DMS153 (cell line): Measurements from ENCODE around the gene PDIA2.

Experiments used
- DNase-seq: peaks from one replicate; lab custom pipeline; 2025; lab: John Stamatoyannopoulos, UW

Gene PDIA2

DNA sequence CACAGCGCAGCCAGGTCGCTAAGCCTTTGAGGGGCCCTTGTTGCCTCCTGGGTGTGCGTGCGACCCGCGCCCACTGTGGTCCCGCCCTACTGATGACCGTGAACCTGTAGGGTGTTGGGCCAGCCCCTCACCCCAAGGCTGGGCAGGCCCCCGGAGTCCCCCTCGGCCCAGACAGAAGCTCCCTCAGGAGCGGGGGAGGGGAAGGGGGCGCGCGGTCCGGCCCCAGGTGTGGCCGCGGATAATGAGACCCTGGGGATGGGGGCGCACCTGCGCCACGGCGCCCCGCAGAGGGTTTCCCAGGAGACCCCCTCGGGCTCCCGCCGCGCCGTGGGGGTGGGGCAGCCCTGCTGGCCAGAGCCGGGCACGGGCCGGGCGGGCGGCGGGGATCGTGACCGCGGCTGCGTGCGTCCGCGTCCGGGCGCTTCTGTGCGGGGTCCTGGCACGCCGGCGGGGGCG is 2.9 kb upstream of the PDIA2 start:
- no peak for DNase-seq

DNA sequence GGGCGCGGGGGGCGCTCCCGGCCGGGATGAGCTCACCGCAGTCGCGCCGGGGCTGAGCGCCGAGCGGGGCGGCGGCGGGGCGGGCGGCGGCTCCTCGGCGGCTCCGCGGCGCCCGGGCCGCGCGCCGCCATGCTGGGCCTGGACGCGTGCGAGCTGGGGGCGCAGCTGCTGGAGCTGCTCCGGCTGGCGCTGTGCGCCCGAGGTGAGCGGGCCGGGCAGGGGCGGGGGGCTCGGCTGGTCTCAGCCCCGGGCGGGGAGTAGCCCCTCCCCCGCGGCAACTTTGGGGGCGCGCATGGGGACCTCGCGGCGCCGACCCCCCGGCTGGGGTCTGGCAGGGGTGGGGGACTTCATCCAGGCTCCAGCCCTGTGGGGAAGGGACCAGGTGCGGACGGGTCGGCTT is 2.4 kb upstream of the PDIA2 start, which contains the start of gene ARHGDIG:
TSS of gene ARHGDIG (plus strand) at position 40 of the 400 bp plus-strand sequence. CDS start at position 130, 90 bp downstream.
- no peak for DNase-seq

DNA sequence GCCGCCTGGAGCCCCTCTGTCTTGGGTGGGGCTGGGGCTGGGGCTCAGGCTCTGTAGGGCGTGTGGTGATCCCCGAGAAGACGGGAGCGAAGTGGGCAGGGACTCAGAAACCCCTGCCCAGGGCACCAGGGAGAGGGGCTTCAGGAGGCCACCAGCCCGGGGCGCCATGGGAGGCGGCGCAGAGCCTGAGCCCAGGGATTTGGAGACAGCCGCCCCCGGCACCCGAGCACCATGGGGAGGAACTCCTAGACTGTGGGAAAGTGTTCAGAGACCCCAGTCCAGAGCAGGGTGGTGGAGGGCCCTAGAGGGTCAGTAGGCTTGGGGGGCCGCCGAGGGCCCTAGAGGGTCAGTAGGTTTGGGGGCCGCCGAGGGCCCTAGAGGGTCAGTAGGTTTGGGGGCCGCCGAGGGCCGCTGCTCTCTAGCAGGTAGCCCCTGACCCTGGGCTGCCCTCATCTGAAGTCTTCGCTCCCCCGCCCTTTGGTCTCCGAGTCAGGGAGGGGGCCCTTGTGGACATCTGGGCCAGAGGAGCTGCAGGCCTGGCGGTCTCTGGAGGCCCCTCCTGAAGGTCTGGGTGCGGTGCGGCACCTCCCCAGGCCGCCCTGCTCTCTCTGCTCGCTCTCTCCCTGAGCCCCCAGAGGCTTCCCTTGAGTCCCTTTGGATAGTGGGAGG is 1.8 kb upstream of the PDIA2 start:
- no peak for DNase-seq

DNA sequence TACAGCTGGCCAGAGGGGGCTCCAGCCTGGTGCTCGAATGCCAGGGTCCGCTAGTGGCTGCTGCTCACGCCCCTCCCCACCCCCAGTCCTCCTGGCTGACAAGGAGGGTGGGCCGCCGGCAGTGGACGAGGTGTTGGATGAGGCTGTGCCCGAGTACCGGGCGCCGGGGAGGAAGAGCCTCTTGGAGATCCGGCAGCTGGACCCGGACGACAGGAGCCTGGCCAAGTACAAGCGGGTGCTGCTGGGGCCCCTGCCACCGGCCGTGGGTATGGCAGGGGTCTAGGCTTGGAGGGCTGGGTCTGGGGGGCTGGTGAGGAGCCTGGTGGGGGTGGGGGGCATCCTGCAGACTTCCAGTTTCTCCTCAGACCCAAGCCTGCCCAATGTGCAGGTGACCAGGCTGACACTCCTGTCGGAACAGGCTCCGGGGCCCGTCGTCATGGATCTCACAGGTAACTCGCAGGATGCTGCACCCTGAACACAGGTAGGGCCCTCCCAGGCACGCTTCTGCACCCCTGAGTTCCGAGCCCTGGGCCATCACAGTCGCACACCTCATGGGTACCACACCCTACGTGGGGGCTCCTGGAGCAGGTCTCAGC is 1.2 kb upstream of the PDIA2 start:
- no peak for DNase-seq

DNA sequence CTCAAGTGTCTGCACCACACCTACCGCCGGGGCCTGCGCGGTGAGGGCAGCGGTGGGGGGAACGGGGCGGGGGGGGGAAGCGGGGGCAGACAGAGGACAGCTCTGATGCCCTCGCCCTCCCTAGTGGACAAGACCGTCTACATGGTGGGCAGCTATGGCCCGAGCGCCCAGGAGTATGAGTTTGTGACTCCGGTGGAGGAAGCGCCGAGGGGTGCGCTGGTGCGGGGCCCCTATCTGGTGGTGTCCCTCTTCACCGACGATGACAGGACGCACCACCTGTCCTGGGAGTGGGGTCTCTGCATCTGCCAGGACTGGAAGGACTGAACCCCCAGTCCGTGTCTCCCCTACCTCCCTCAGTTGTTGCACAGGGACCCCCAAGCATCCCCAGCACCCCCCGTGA is 473 bp upstream of the PDIA2 start:
- no peak for DNase-seq

DNA sequence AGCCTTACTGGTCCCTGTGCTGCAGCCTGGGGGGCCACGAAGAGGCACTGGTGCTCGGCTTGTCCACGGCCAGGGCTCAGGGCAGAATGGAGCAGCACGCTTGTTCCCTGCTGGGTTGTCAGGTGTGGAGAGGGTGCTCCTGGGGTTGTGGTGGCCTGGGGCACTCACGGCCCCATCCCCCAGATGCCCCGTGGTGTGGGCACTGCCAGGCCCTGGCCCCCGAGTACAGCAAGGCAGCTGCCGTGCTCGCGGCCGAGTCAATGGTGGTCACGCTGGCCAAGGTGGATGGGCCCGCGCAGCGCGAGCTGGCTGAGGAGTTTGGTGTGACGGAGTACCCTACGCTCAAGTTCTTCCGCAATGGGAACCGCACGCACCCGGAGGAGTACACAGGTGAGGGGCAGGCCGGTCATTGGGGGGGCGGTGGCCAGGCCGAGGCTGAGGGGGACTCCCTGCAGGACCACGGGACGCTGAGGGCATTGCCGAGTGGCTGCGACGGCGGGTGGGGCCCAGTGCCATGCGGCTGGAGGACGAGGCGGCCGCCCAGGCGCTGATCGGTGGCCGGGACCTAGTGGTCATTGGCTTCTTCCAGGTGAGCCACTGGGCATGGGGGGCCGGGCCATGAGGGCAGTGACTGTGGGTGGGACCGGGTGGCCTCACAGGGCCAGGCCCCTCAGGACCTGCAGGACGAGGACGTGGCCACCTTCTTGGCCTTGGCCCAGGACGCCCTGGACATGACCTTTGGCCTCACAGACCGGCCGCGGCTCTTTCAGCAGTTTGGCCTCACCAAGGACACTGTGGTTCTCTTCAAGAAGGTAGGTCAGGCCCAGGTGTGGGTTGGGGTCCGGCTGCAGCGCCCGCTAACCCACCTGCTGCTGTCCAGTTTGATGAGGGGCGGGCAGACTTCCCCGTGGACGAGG is 1.5 kb downstream of the PDIA2 start:
- no peak for DNase-seq

DNA sequence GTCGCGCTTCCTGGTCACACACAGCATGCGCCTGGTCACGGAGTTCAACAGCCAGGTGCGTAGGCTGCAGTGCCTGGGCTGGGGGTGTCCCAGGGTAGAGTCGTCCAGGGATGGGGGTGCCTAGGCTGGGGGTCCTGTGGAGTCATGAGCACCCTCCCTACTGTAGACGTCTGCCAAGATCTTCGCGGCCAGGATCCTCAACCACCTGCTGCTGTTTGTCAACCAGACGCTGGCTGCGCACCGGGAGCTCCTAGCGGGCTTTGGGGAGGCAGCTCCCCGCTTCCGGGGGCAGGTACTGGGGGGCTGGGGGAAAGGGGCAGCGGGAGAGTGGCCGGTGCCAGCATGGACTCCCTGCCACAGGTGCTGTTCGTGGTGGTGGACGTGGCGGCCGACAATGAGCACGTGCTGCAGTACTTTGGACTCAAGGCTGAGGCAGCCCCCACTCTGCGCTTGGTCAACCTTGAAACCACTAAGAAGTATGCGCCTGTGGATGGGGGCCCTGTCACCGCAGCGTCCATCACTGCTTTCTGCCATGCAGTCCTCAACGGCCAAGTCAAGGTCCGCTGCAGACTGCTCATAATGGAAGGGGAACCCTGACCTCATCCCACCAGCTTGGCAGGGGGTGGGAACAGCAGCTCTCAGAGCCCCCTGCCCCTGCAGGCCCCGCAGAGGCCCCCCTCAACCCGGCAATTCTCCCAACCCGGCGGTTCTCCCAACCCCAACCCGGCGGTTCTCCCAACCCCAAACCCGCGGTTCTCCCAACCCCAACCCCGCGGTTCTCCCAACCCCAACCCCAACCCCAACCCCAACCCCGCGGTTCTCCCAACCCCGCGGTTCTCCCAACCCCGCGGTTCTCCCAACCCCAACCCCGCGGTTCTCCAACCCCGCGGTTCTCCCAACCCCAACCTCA is 2.4 kb downstream of the PDIA2 start:
- DNase-seq, result no peak

DNA sequence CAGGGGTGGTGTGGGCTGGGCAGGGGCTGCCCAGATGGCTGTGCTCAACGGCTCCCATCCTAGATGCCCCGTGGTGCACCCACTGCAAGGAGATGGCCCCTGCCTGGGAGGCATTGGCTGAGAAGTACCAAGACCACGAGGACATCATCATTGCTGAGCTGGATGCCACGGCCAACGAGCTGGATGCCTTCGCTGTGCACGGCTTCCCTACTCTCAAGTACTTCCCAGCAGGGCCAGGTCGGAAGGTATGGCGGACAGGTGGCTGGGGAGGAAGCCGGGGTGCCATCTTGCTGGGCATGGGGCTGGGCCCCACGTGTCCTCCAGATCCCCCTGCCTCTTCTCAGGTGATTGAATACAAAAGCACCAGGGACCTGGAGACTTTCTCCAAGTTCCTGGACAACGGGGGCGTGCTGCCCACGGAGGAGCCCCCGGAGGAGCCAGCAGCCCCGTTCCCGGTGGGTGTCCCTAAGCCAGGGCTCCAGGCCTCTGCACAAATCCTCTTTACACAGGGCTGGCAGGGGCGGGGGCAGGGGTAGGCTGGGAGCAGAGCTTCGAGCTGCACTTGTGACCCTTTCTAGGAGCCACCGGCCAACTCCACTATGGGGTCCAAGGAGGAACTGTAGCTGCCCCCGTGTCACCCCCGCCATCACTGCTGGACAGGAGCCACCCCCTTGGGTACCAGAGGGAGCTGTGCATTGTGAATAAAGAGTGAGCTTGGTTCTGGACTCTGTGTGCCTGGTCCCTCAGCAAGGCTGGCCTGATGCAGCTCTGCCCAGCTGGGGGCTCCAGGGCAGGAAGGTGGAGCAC is 3.7 kb downstream of the PDIA2 start:
- no peak for DNase-seq

DNA sequence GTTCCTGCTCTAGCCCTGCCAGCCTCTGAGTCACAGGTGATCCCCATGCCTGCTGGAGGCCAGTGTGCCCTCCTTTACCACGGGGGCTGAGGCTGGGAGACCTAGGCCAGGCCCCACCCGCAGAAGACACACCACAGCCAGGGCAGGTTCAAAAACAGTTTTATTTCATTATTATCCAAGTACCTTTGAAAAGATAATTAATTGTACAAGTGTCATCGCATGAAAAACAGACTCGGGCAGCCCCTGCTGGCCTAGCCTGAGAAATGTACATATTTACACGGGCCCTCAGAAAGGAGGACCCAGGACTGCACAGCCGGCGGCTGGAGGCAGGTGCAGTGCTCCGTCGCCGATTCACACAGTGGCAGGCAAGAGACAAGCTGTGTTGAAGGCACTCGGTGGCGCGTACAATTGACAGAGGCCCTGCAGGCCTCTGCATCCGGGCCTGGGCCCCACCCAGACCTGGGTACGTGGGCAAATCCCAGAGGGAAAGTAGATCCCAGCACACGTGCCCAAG is 4.4 kb downstream of the PDIA2 start:
- peak; percentile 86 for DNase-seq

DNA sequence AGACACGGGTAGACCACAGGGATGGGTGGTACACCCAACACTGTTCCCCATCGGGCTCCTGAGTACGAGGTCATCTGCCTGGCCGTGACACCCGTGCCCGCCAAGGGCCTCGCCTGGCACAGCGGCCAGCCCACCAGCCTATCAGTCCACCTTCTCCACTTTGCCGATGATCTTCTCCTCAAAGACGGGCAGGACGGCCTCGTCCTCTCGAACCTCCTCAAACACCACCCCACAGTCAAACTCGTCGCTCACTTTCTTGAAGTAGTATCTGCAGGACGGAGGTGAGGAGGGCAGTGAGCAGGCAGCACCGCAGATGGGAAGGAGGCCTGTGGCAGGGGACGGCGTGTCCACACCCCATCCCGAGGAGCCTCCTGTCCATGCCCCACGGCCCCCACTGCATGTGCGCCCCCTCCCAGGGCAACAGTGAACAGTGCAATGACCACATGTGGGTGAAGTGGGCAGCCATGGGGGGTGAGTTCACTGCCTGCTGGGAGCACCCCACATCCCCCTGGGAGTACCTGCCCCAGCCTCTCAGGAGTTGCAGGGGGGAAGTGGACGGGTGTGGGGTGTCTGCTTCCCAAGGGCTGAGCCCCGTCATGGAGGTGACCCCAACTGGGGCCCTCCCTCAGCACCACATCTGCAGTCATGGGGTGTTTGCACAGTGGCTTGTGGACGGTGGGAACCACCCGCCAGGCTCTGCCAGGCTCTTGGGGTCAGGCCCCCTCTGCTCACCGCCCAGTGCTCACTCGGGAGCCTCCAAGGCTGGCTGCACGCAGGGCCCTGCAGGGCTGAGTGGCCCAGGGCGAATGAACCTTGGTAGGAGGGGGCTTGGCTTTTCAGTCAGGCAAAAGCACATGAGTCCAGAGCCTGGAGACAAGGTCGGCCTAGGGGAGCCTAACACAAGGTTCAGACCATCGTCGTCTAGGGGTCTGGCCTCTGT is 5.3 kb downstream of the PDIA2 start:
- no peak for DNase-seq

DNA sequence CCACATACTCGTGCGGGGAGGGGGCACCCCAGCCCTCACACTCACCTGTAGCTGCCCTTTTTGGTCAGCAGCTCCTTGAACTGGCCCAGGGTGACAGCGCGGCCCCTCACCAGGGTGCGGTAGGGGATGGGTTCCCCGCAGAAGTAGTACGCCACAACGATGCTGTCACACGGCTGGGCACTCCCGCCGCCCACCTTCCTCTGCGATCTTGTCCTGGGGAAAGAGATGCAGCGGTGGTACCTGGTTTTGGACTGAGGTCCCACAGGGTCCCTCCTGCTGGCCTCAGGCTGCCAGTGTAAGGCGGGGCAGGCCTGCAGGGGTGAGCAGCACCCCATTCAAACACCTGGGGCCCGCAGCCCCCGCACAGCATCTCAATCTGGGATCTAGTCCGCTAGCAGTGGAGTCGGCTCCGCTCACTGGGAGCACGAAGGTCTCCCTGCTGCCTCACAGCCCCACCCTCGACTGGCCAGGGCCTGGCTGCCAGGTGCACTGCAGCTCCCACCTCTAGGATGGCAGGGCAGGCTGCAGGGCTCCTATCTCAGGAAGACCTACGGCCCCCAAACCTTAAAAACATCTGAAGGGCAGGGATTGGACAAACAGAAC is 6.5 kb downstream of the PDIA2 start:
- no peak for DNase-seq

DNA sequence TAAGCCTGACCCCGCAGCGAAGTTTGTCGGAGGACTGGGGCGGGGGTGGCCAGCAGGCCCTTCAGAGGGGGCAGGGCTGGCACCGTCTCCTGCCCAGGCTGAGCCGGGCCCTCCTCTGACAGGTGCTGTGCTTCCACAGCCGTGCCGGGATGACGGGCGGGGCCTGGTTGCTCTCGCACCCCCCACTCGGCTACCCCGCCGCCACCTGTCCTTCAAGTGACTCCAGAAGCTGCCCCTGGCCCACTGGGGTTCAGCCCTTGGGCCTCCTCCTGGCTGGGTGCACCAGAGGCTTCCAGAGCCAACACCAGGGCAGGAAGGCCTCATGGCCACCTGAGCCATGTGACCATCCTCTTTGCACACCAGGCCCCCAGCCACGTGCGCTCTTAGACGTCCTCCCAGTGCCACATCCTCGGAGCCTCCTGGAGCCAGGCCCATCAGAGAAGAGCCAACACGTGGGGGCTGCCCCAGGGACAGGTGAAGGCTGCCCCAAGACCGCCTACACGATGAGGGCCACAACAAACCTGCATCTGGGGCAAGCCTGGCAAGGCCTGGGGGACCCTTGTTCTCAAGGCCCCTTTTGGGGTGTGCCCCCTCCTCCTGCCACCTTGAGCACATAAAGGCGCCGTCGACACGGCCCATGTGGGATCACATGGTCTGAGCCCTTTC is 7.2 kb downstream of the PDIA2 start:
- no peak for DNase-seq

DNA sequence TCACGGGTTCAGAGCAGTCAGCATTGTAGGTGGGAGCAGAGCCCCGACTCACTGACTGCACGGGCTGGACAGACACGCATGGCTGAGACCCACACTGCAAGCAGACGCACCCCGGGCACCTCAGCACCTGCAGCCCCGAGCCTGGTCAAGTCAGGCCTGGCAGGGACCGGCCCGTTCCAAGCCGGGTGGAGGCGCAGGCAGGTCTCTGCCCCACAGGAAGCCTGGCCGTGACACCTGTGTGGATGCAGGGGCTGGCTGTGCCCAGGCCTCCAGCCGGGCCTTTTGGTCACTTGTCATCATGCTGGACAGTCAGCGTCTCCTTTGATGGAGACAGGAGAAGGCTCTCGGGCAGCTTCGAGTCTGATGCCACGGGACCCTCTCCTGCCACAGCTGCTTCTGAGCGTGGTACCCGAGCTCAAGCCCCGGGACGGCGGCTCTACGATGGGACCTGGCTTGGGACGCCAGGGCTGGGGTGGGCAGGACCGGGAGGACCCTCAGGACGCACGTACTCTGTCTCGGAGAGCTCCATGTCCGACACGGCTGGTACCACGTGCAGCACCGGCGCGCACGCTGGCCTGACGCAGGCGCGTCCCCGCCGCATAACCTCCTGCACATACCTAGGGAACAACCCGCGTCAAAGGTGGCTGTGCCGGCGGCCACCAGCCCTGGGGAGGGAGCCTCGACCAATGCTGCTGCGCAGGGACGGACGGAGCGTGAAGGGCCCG is 7.9 kb downstream of the PDIA2 start:
- no peak for DNase-seq

DNA sequence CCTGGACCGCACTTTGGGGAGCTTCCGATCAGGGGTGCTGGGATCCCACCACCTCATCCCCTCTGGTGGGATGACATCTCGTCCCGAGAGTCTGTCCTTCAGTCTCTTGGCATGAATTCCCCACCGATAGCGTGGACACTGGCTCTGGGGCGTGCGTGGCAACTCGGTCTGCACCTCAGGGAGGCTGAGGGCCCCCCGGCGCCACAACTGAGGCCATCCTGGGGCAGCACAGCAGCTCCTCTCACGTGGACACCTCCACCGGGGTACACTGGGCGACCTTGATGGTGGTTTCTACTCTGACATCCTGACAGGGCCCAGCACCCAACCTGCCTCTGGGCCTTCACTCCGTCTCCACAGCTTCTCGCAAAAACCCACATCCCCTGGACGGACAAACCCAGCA is 8.6 kb downstream of the PDIA2 start:
- DNase-seq, result no peak

DNA sequence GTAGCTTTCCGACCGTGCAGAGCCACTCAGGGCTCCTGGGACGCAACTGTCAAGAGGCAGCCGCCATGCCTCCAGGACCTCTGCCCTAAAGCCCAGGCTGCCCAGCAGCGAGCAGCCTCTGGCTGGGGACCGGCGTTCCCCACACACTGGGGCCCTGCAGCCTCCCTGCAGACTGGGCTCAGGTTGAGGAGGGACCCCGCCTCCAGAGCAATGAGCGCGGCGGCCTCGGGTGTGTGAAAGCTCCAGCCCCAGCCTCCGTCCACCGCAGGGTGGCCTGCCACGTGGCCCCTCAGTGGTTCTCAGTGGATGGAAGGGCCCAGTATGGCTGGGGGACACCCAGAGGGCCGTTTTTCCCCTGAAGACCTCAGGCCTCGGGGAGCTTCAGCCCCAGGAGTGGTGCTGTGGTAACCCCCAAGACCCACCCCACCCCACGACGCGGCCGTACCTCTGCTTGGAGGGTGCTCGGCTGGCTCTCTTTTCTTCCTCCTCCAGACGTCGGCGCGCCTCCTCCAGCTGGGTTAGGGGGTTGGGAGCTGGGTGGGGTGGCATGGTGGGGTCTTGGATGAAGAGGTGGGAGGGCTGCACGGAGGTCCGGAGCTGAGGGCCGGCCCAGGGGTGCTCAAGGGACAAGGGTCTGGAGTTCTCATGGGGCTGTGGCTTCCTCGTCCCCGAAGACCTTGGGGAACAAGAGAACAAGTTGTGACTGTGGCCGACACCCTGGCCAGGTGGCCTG is 10.2 kb downstream of the PDIA2 start:
- DNase-seq, result no peak

DNA sequence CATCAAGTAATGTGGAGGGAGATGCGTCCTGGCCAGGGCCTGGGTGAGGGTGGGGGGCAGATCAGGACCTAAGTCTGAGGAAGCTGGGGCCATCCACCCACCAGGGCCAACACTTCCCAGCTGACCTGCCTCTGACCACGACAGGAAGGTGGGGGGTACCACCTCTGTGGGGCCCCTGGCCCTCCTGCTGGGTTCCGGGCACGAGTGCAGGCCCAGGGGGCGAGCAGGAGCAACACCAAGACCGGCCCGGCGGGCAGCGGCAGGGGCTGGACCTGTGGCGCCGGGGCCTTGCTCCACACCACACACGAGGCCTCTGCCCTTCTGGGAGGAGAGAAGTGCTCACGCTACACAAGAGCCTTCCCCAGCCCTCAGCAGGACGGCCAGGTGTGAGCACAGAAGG is 13.3 kb downstream of the PDIA2 start:
- DNase-seq, result no peak

DNA sequence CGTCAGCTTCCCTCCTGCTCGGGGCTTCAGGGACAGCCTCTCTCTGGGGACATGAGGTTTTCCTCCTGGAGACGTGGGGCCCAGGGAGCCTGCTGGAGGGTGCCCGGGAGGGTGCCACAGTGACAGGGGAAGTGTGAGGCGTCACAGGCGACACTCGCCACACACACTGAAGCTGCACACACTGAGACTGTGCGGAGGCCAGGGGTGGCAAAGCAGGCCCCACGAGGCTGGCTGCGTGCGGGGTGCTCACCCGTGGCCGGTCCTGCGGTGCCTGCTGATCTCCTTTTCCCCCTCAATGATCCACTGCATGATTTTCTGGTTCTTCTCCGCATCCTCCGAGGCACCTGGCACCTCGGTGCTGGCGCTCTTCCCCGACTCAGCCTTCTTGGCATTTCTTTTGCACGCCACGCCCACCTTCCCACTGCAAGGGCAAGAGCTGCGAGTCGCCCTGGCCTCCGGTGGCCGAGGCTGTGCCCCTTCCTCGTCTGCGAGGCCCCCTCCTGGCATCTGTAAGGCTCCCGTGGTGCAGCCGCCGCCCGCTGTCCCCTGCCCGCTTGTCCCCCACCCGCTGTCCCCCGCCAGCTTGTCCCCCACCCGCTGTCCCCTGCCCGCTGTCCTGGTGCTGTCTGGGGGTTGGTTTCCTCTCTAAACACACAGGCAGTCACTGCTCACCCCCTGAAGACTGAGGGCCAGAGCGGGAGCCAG is 14.0 kb downstream of the PDIA2 start:
- no peak for DNase-seq
